GM18498 (cell line): ENCODE data around the gene EPGN.

Source experiments
- ATAC-seq: cut with Tn5 transposase; IDR thresholded peaks from one replicate; pipeline ENCODE4 v1.9.1; 2021; ENCODE audit warnings: mild to moderate bottlenecking, moderate library complexity; ENCODE audit not compliant: unreplicated experiment

EPGN gene

DNA sequence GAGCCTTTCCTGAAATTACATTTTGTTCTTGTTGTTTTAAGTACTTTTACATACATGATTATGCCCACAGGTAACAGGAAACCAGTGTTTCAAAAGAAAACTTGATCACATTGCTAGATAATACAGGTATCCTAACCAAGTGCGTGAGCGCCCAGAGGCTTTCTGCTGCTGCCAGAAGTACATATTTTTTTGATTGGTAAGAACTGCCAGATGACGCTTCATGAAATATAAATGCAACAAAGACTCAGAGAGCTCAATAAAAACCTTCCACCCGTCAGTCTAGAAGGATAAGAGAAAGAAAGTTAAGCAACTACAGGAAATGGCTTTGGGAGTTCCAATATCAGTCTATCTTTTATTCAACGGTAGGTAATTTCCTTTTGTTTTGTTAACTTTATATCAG lies at the start of gene EPGN:
EPGN (plus strand) TSS at position 256 of the 400 bp plus-strand sequence; CDS start at position 320, 64 bp downstream.
- no peak for ATAC-seq

- no peak for ATAC-seq
Observed at GRCh38 chr4:74258963-74259362, 49.3 kb upstream of the EPGN start.

DNA sequence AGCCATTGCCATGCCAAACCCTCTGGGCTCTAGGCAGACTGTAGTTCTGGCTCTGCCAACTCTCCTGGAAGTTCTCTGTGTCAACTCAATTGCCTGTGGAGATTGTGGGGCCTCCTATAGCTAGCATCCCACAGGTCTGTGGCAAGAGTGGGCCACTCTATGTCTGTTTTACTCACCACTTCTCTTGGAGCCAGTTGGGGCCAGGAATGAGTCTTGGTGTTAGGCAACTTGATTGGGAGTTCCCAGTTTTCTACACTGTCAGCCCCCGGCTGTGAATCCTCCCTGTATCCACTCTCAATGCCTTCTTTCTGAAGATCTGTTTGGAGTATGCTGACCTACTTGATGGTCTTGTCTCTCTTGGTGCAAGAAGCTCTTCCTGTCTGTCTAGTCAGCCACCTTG lies 48.2 kb upstream of the EPGN start:
- no peak for ATAC-seq

- no peak for ATAC-seq
Observed at GRCh38 chr4:74262522-74262921, 45.7 kb upstream of the EPGN start.

- no peak for ATAC-seq
Observed at GRCh38 chr4:74263551-74263950, 44.7 kb upstream of the EPGN start.

- no peak for ATAC-seq
Observed at GRCh38 chr4:74266081-74266480, 42.2 kb upstream of the EPGN start.

GRCh38 chr4:74267998-74268606 lies 40.2 kb upstream of the EPGN start:
- ATAC-seq: no peak

DNA sequence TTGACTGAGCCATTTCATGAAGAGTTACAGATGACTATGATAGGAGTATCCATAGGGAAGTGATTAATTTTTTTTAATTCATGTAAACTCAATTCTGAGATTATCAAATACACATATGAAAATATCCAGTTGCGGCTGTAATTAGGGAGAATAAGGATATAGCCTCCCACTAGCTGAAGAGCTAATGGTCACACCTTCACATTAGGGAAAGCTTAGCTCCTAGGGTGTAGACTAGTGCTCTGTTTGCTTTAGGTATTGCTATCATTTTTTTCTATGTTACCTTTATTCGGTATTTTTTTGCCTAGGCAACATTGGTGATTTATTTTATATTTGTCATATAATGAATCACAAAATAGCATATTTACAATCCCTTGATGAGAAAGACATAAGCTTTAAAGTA lies 39.6 kb upstream of the EPGN start:
- no peak for ATAC-seq

GRCh38 chr4:74278490-74278889 lies 29.8 kb upstream of the EPGN start:
- ATAC-seq: no peak

- no peak for ATAC-seq
Observed at GRCh38 chr4:74279716-74280115, 28.6 kb upstream of the EPGN start.

DNA sequence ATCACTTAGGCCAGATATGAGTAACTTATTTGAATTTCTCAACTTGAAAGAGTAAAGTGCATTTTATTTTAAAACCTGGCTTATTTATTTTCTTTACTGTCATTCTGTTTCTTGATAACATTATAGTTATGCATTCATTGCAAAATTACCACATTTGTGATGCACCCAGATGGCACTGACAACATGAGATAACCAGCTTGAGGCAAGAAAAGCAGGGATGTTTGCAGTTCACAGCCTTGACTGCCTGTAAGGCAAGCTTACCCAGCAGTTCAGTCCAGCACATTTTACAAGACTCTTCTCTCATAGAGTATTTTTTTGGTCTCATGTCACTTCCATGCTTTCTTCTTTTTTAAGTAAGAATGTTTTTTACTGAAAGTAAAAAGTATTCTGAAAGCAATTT lies 25.3 kb upstream of the EPGN start:
- no peak for ATAC-seq

- no peak for ATAC-seq
Observed at GRCh38 chr4:74283614-74284013, 24.7 kb upstream of the EPGN start.

DNA sequence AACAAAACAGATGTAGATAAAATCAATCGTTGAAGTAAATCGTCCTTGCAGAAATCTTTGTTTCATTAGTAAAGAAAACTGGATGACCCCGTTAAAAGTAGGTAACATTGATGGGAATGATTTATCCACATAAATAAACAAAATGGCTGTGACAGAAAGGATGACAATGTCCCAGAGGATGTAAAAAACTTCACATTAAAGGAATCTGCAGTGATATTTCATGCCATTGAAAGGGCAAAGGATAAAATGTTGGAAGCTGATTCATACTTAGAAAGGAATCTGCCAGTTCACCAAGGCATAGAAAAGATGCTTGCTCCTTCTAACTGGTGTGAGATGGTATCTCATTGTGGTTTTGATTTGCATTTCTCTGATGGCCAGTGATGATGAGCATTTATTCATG lies 24.2 kb upstream of the EPGN start:
- no peak for ATAC-seq

- ATAC-seq: no peak
Observed at GRCh38 chr4:74287164-74287563, 21.1 kb upstream of the EPGN start.

GRCh38 chr4:74287791-74288190 lies 20.5 kb upstream of the EPGN start:
- ATAC-seq: no peak

- ATAC-seq: no peak
Observed at GRCh38 chr4:74291471-74291870, 16.8 kb upstream of the EPGN start.

GRCh38 chr4:74292111-74292870 lies 16.0 kb upstream of the EPGN start:
- no peak for ATAC-seq

- no peak for ATAC-seq
Observed at GRCh38 chr4:74293558-74293957, 14.7 kb upstream of the EPGN start.

DNA sequence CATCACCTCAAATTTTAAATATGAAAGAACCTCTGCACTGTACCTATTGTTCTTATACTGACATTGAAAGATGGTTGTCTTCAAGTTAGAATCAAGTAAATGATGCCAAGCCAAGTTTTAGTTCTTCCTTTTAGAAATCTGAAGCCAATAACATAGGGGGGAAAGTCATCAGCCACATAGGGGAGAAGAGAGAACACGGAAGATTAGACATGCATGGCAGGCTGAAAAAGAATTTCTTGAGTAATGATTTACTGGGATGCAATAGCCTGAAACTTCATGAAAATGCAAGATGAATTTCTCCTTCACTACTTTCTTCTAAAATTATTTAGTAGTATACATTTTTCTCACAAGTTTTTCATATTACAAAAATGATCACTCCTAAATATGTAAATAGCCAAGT lies 13.6 kb upstream of the EPGN start:
- no peak for ATAC-seq

- ATAC-seq: peak; percentile 63
Observed at GRCh38 chr4:74297539-74297938, 10.7 kb upstream of the EPGN start.

GRCh38 chr4:74304095-74304625 lies 4.1 kb upstream of the EPGN start:
- no peak for ATAC-seq

- no peak for ATAC-seq
Observed at GRCh38 chr4:74305000-74305399, 3.3 kb upstream of the EPGN start.
